22Rv1 (cell line): ENCODE measurements around the gene FER.

Source experiments
- CTCF ChIP-seq: fragments of 450-650 bp; IDR thresholded peaks from 2 replicates; pipeline ENCODE4 v1.5.1; 2017; ENCODE audit warnings: mild to moderate bottlenecking
- ZFX ChIP-seq: fragments of 450-650 bp; IDR thresholded peaks from 2 replicates; pipeline ENCODE4 v1.6.1; 2017; ENCODE audit warnings: antibody characterized with exemption, borderline replicate concordance

GRCh38 chr5:109239456-109239855 lies 491.8 kb downstream of the FER start:
- no peak for TF ChIP-seq CTCF
- no peak for TF ChIP-seq ZFX
